Dermis microvascular lymphatic vessel endothelial cell (primary cell): Measurements from ENCODE around the gene LHX5. TPM values are rescaled to one million over a fixed set of nuclear protein-coding genes. Genes with fewer than 3 reads are reported as not detected.
"Not testable (repeated sequence)": the region's sequence is repeated elsewhere in the genome, so short reads cannot be mapped to it uniquely, and the experiment has no call there.

ENCODE experiments used
- DNase-seq, 2 donors: peaks; one replicate each; pipeline versions ENCODE4 v3.0.0 to v3.0.0-alpha.2; 2010; ENCODE audit warnings: low read depth in 2 of 2
- total RNA-seq: library from RNA; depleted of rRNA; stranded (reverse); fragments of >200 nt; gene quantifications from 2 replicates; pipeline ENCODE4 v1.2.1, GENCODE V29; 2014

LHX5 gene
- total RNA-seq: not detected in 2 replicates

- DNase-seq: no peak
Observed at GRCh38 chr12:113471619-113472171, at the start of gene LHX5. TSS of gene LHX5 (minus strand) at chr12:113471871. CDS start at chr12:113471498, 373 bp downstream.

- DNase-seq: no peak
Observed at GRCh38 chr12:113519464-113520307, 48.0 kb upstream of the LHX5 start.

- DNase-seq: no peak
Observed at GRCh38 chr12:113515082-113515856, 43.6 kb upstream of the LHX5 start.

DNA sequence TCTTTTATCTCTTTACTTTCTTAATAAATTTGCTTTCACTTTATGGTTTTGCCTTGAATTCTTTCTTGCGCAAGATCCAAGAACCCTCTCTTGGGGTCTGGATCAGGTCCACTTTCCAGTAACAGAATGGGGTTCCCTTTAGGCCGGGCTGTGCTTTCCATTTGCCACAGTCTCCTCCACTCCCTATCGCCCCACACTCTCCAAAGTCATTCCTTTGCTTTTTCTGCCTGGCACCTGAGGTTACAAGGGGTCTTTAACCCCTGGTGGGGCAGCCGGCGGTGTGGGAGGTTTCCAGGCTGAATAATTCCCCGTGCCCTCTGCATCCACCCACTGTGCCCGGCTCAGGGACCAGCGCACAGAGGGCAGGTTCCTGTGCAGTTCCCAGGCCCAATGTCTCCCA is 42.9 kb upstream of the LHX5 start:
- no peak for DNase-seq

DNA sequence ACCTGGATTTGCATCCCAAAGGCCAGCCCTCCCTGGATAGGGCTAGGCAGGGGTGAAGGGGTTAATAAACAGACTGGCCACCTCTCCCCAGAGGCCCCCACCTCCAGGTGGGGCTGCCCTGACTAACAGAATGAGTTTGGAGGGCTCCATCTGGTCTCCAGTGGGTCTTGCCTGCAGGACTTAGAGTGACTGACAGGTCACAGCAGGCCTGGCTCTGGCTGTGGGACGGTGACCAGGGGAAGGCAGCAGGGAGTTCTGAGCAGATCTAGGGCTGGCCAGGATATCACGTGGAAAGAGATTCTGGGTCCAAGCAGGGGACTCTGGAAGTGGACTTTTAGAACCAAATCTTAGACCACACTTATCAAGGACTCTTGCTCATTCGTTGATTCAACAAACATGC is 40.9 kb upstream of the LHX5 start:
- no peak for DNase-seq

DNA sequence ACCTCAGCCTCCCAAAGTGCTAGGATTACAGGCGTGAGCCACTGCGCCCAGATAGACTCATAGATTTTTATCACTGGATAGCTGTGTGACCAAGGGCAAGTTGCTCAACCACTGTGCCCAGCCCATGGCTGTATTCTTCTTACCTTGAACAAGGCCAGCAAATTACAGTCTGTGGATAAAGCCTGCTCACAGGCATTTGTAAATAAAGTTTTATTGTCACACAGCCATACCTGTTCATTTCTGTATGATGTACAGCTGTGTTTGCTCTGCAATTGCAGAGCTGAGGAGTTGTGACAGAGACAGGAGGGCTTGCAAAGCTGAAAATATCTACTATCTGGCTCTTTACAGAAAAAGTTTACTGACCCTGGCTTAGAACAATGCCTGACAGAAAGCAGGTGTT is 35.2 kb upstream of the LHX5 start:
- DNase-seq: no peak

GRCh38 chr12:113505941-113506340 is 34.3 kb upstream of the LHX5 start:
- DNase-seq: no peak

- no peak for DNase-seq
Observed at GRCh38 chr12:113504917-113505316, 33.2 kb upstream of the LHX5 start.

GRCh38 chr12:113500782-113501311 is 29.2 kb upstream of the LHX5 start:
- no peak for DNase-seq

DNA sequence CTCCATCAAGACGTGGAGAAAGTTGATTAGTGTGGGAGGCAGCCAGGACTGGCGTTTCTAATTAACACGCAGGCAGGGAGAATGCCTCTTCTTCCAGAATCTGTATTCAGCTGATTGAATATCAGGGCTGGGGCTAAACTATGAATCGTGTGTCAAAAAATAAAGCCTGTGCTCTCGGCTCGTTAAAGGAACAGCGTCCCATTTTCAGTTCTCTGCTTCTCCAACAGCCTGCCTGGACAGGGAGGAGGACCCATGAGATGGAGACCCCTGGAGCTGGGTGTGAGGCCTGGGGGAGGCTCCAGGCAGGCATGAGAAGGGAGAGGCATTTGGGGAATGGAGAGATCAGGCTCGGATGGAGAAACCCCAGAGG is 28.6 kb upstream of the LHX5 start:
- DNase-seq: no peak

- no peak for DNase-seq
Observed at GRCh38 chr12:113498490-113498889, 26.8 kb upstream of the LHX5 start.

- no peak for DNase-seq
Observed at GRCh38 chr12:113497693-113498092, 26.0 kb upstream of the LHX5 start.

DNA sequence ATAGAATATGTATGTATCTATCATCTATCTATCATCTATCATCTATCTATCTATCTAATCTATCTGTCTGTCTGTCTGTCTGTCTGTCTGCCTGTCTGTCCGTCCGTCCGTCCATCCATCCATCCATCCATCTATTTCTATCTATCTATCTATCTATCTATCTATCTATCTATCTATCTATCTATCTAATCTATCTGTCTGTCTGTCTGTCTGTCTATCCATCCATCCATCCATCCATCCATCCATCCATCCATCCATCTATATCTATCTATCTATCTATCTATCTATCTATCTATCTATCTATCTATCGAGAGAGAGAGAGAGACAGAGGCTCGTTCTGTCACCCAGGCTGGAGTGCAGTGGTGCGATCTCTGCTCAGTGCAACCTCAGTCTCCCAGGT is 24.3 kb upstream of the LHX5 start:
- not testable (repeated sequence) for DNase-seq

DNA sequence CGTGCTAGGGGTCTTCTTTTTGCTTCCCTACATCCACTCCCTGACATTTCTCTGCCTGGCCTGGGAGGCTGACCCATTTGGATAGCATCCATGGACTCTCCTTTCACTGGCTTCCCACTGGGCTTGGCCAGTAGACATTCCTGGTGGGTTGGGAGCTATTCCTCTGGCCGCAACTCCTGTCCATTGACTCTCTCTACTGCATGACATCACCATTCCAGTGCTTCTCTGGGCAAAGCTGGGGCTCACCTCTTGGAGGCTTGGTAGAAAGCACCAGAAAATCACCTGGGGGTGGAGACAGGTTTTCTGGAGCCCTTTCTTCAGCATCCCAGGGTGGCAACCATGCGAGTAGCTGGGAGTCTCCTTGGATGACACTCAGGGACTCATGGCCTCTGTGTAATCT is 16.7 kb upstream of the LHX5 start:
- DNase-seq: no peak

- DNase-seq: no peak
Observed at GRCh38 chr12:113486722-113487121, 15.1 kb upstream of the LHX5 start.

- no peak for DNase-seq
Observed at GRCh38 chr12:113485330-113485729, 13.7 kb upstream of the LHX5 start.

DNA sequence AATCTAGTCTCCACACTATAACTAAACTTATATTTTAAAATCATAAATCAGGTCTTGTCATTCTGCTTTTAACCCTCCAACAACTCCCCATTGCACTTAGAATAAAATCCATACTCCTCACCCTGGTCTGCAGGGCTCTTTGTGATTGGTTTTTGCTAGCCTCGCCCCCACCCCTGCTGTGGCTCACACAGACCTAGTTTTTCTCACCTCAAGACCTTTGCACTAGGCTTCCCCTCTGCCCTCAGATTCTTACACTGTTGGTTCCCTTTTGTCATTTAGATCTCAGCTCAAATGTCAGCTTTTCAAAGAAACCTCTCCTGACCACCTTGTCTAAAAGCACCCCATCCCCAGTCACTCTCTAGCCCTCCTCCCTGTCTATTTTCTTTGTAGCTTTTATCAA is 10.7 kb upstream of the LHX5 start:
- DNase-seq: no peak

DNA sequence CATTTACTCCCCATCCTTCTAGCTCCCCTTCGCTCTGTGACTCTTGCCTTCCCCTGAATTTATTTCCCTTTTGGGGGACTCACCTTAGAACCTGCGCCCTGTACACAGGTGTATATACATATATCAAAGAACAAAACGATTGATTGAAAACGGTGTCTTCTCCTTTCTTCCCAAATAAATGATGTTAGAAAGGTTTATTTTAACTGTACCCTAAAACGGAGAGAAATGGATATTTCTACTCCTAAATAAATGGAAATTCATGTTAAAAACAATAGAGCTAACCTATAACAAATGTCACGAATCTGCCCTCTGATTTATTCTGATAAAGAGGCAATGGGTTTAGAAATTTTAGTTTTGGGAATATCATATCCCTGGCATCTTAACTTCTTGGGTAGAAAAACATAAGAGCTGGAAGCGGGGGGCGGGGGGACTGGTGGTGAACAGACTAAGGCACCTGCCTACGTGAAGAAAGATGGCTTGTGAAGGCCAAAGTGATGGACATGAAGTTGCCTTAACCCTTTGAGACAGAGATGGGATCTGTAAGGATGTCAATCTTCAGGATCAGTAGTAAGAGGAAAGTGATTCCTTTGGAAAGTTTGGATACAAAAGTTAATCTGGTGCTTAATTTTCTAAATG is 8.8 kb upstream of the LHX5 start:
- DNase-seq: no peak

DNA sequence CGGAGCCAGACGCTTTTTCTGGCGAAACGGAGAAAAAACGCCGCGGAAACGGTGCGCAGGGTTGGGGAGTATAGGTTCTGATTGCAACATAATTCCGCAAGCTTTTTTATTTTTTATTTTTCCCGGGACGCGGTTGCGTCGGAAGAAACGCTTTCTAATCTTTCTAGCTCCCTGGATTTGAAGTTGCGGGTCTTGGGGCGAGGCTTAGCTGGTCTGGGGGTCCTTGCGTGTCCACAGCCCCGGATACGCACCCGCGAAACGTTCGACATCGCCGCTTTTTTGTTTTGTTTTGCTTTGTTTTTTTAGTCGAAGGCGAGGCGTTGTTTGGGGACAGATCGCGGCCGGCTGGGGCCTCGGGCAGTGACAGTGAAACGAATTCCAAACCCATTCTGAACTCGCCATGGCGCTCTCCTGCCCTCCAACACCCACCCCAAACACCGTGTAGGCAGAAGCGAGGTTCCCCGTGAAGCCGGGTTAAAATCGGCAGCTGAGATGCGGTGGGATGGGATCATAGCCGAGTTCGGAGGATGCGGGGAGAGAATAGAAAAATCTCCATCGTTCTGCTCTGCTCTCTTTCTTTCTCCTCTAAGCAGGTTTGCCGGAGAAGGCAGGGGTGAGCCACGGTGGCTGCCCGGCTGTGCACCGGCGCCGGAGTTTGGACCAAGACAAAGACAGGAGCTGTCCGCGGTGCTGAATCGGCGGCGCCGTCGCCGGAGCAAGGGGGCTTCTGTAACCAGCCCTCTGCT is 8.1 kb upstream of the LHX5 start:
- peak; percentile 4 to 55 for DNase-seq

GRCh38 chr12:113479216-113479589 is 7.5 kb upstream of the LHX5 start:
- DNase-seq: no peak

- DNase-seq: no peak
Observed at GRCh38 chr12:113478351-113479011, 6.8 kb upstream of the LHX5 start.
